GM12891 (cell line): ENCODE data around the gene HSD17B2.

Source experiments
- PAX5 ChIP-seq: IDR thresholded peaks from 2 replicates; pipeline ENCODE4 v1.6.1; 2011; ENCODE audit warnings: low read length, moderate library complexity, mild to moderate bottlenecking; ENCODE audit not compliant: insufficient read depth, severe bottlenecking
- POLR2A ChIP-seq: IDR thresholded peaks from 2 replicates; pipeline ENCODE4 v1.6.1; 2011; ENCODE audit warnings: low read depth, low read length, control low read depth
- POLR2AphosphoS5 ChIP-seq: IDR thresholded peaks from 2 replicates; pipeline ENCODE4 v1.6.1; 2011; ENCODE audit warnings: low read depth, low read length, control low read depth
- POU2F2 ChIP-seq: IDR thresholded peaks from 2 replicates; pipeline ENCODE4 v1.6.1; 2011; ENCODE audit warnings: low read depth, mild to moderate bottlenecking, control low read depth, low read length, moderate library complexity
- SPI1 ChIP-seq: IDR thresholded peaks from 2 replicates; pipeline ENCODE4 v1.6.1; 2011; ENCODE audit warnings: low read depth, low read length, control low read depth
- TAF1 ChIP-seq: IDR thresholded peaks from 2 replicates; pipeline ENCODE4 v1.6.1; 2011; ENCODE audit warnings: low read depth, low read length, control low read depth

DNA sequence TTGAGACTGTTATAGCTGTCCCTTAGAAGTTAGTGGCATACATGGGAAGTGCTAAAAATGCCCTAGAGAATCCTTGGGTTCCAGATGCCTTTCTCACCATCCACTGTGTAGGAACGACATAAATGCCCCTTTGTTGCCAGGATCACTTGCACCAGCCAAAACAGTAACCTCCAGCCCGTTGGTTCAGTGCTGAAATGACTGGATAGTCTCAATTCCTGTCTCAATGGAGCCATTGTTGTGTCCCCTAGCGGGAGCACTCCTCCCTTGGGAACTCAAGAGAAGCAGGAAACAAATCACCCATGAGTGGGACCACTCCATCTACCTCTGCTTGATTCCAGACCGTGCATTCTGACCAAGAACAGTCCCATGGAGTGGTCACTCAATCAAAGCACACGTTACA, 111.9 kb downstream of the HSD17B2 start:
- no peak for TF ChIP-seq TAF1
- TF ChIP-seq POLR2A, result no peak
- TF ChIP-seq POLR2AphosphoS5, result no peak
- TF ChIP-seq SPI1, result no peak
- TF ChIP-seq PAX5, result no peak
- TF ChIP-seq POU2F2, result no peak
